K562 (cell line): ENCODE results near the gene AJUBA. TPM values are rescaled to one million over a fixed set of nuclear protein-coding genes. Genes with fewer than 3 reads are reported as not detected.

ENCODE experiments used
- CBX3 ChIP-seq, 2 experiments: IDR thresholded peaks; 1 replicate in 1 of 2; 2 replicates in 1 of 2; pipeline ENCODE4 v1.6.1; 2012; ENCODE audit warnings: inconsistent platforms in 2 of 2, low read length in 2 of 2, borderline replicate concordance in 1 of 2, control low read depth in 1 of 2
- CTCFL ChIP-seq: IDR thresholded peaks from 2 replicates; pipeline ENCODE4 v1.6.1; 2011; ENCODE audit warnings: borderline replicate concordance, low read depth, mild to moderate bottlenecking, moderate library complexity, low read length; ENCODE audit not compliant: insufficient read depth, poor library complexity, severe bottlenecking
- E2F3 ChIP-seq: fragments of 250-450 bp; sonication (Bioruptor Pico); IDR thresholded peaks from 2 replicates; pipeline ENCODE4 v1.4.0; 2020; ENCODE audit warnings: mild to moderate bottlenecking
- EHMT2 ChIP-seq: fragments of 450-650 bp; IDR thresholded peaks from 2 replicates; pipeline ENCODE4 v1.6.1; 2018; ENCODE audit warnings: antibody characterized with exemption
- KDM2B ChIP-seq: fragments of 250-450 bp; sonication (Bioruptor Pico); IDR thresholded peaks from 2 replicates; pipeline ENCODE4 v1.8.0; 2021; ENCODE audit warnings: mild to moderate bottlenecking, moderate library complexity
- MAZ ChIP-seq, 2 experiments: fragments of 450-650 bp in 1 of 2; sonication (generic) in 1 of 2; formaldehyde crosslinking; IDR thresholded peaks in 1 of 2; conservative IDR thresholded peaks in 1 of 2; 2 replicates each; pipeline versions ENCODE4 v1.4.0 to v1.5.0; 2020; ENCODE audit warnings: mild to moderate bottlenecking in 1 of 2, missing genetic modification reagents in 1 of 2
- MXI1 ChIP-seq: IDR thresholded peaks from 2 replicates; pipeline ENCODE4 v1.6.1; 2011; ENCODE audit warnings: low read depth, mild to moderate bottlenecking, improper control_type of control experiment, low read length
- POLR2G ChIP-seq: fragments of 200-400 bp; formaldehyde crosslinking; IDR thresholded peaks from 2 replicates; pipeline ENCODE4 v1.6.1; 2017; ENCODE audit warnings: low read depth, mild to moderate bottlenecking, antibody characterized with exemption, low read length, moderate library complexity
- SP1 ChIP-seq: sonication (generic); formaldehyde crosslinking; IDR thresholded peaks from 2 replicates; pipeline ENCODE4 v1.8.1; 2022; ENCODE audit warnings: mild to moderate bottlenecking, missing genetic modification reagents
- SREBF1 ChIP-seq: fragments of 150-350 bp; IDR thresholded peaks from 2 replicates; pipeline ENCODE4 v1.6.1; 2014; ENCODE audit warnings: antibody characterized with exemption, low read depth, low read length, borderline replicate concordance
- ZC3H11A ChIP-seq: IDR thresholded peaks from 2 replicates; pipeline ENCODE4 v1.6.1; 2012; ENCODE audit warnings: low read depth, low read length, improper control_type of control experiment
- ZNF12 ChIP-seq: sonication (generic); formaldehyde crosslinking; IDR thresholded peaks from 2 replicates; pipeline ENCODE4 v1.4.0; 2020; ENCODE audit warnings: mild to moderate bottlenecking, missing genetic modification reagents
- ZNF695 ChIP-seq: fragments of 450-650 bp; formaldehyde crosslinking; IDR thresholded peaks from 2 replicates; pipeline ENCODE4 v1.4.0; 2020; ENCODE audit warnings: mild to moderate bottlenecking, moderate library complexity
- ZSCAN29 ChIP-seq: fragments of 450-650 bp; IDR thresholded peaks from 2 replicates; pipeline ENCODE4 v1.6.1; 2017
- polyA plus RNA-seq, 8 experiments: library from polyadenylated mRNA; depleted of rRNA in 4 of 8; stranded (reverse) in 5 of 8; unstranded in 3 of 8; fragments of >200 nt; fragmentation: Nextera tagmentation in 2 of 8; fragmentation: Illumina TruSeq in 1 of 8; extraction: Ambion mirVana in 2 of 8; extraction: Trizol in 1 of 8; gene quantifications; 2 replicates each; pipeline versions ENCODE4 v1.2.1 to v1.2.3, GENCODE V29; 2011 to 2014; ENCODE audit warnings: inconsistent platforms in 1 of 8, missing spikeins in 1 of 8
- total RNA-seq, 7 experiments: library from RNA; depleted of rRNA in 6 of 7; stranded (reverse); fragments of >200 nt in 6 of 7; fragmentation: Illumina TruSeq in 2 of 7; extraction: Trizol in 2 of 7; gene quantifications; 2 replicates each; pipeline versions ENCODE4 v1.2.1 to v1.2.3, GENCODE V29; 2011 to 2021; ENCODE audit warnings: low replicate concordance in 1 of 7
- TF ChIP-seq, protein P1 (sequence below), 2 experiments: fragments of 450-650 bp in 1 of 2; sonication (generic) in 1 of 2; formaldehyde crosslinking in 1 of 2; IDR thresholded peaks; 2 replicates each; pipeline versions ENCODE4 v1.7.1 to v1.9.0; 2016 to 2022; ENCODE audit warnings: inconsistent platforms in 1 of 2, mild to moderate bottlenecking in 1 of 2, missing genetic modification reagents in 1 of 2

AJUBA gene
- total and polyA plus RNA-seq, 9 of the 15 experiments (the other 6 are each of a cell fraction or from before 2014, with no cell fraction given): 0.73 to 4.7 (median 2.8) TPM

- TF ChIP-seq, protein P1, sequence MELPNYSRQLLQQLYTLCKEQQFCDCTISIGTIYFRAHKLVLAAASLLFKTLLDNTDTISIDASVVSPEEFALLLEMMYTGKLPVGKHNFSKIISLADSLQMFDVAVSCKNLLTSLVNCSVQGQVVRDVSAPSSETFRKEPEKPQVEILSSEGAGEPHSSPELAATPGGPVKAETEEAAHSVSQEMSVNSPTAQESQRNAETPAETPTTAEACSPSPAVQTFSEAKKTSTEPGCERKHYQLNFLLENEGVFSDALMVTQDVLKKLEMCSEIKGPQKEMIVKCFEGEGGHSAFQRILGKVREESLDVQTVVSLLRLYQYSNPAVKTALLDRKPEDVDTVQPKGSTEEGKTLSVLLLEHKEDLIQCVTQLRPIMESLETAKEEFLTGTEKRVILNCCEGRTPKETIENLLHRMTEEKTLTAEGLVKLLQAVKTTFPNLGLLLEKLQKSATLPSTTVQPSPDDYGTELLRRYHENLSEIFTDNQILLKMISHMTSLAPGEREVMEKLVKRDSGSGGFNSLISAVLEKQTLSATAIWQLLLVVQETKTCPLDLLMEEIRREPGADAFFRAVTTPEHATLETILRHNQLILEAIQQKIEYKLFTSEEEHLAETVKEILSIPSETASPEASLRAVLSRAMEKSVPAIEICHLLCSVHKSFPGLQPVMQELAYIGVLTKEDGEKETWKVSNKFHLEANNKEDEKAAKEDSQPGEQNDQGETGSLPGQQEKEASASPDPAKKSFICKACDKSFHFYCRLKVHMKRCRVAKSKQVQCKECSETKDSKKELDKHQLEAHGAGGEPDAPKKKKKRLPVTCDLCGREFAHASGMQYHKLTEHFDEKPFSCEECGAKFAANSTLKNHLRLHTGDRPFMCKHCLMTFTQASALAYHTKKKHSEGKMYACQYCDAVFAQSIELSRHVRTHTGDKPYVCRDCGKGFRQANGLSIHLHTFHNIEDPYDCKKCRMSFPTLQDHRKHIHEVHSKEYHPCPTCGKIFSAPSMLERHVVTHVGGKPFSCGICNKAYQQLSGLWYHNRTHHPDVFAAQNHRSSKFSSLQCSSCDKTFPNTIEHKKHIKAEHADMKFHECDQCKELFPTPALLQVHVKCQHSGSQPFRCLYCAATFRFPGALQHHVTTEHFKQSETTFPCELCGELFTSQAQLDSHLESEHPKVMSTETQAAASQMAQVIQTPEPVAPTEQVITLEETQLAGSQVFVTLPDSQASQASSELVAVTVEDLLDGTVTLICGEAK (IDR thresholded peaks at IDR 0.05): 0 out of 2 replicates have a peak, but pooled peaks have one; percentile 53
- TF ChIP-seq, protein P1 (CRISPR knock-in tag; IDR thresholded peaks at IDR 0.05): no peak
- TF ChIP-seq ZNF12 (CRISPR knock-in tag) (peak; percentile 32; the same call in 1 of the 2 replicates), EHMT2 (peak; percentile 24; the same call in 1 of the 2 replicates), CTCFL (peak; percentile 27), CBX3 (IDR thresholded peaks at IDR 0.05; ENCODE audit: borderline replicate concordance in 1 of 2, low read length in 2 of 2) (peak in 1 of 2 experiments; percentile 63; a peak in 1 of 3 replicates), MAZ (CRISPR knock-in tag; conservative IDR thresholded peaks at IDR 0.05 in 1 of 2, IDR thresholded peaks at IDR 0.05 in 1 of 2) (peak; percentile 91 to 98), ZC3H11A (no peak), MXI1 (peak; percentile 34; the same call in 1 of the 2 replicates), POLR2G (peak; percentile 99), KDM2B (CRISPR knock-in tag) (peak; percentile 79; the same call in 1 of the 2 replicates), ZNF695 (CRISPR knock-in tag) (no peak), SREBF1 (no peak), ZSCAN29 (peak; percentile 100), SP1 (CRISPR knock-in tag) (peak; percentile 84), E2F3 (CRISPR knock-in tag) (peak; percentile 89)
These were observed 24.4 kb upstream of the AJUBA start (continued) for GRCh38 chr14:23006544-23007419.
